Immature natural killer cell (primary cell): Measurements from ENCODE around the gene SINHCAF. TPM values are rescaled to one million over a fixed set of nuclear protein-coding genes. Genes with fewer than 3 reads are reported as not detected.

Source experiments
- DNase-seq, 3 donors: peaks; one replicate each; pipeline ENCODE4 v3.0.0; 2022; ENCODE audit warnings: mixed read lengths in 1 of 3
- H3K27ac Mint-ChIP-seq, 6 donors: one replicate each; pipeline ENCODE4 v1.8.0; 2020; ENCODE audit warnings: mixed read lengths in 6 of 6, mild to moderate bottlenecking in 5 of 6, inconsistent platforms in 4 of 6, moderate library complexity in 3 of 6
- H3K27me3 Mint-ChIP-seq, 3 donors: one replicate each; pipeline ENCODE4 v1.8.0; 2020 to 2021; ENCODE audit warnings: low read depth in 3 of 3, mild to moderate bottlenecking in 3 of 3, mixed read lengths in 3 of 3, moderate library complexity in 3 of 3, inconsistent platforms in 1 of 3
- H3K36me3 Mint-ChIP-seq, 3 donors: one replicate each; pipeline ENCODE4 v1.8.0; 2020; ENCODE audit warnings: mixed read lengths in 3 of 3, inconsistent platforms in 2 of 3, mild to moderate bottlenecking in 2 of 3
- H3K4me1 Mint-ChIP-seq, 2 donors: one replicate each; pipeline ENCODE4 v1.8.0; 2020; ENCODE audit warnings: inconsistent platforms in 2 of 2, mild to moderate bottlenecking in 2 of 2, mixed read lengths in 2 of 2, moderate library complexity in 1 of 2
- H3K4me3 Mint-ChIP-seq, 5 donors: one replicate each; pipeline ENCODE4 v1.8.0; 2020; ENCODE audit warnings: mild to moderate bottlenecking in 5 of 5, mixed read lengths in 5 of 5, inconsistent platforms in 3 of 5, moderate library complexity in 3 of 5
- H3K9me3 Mint-ChIP-seq, 6 donors: one replicate each; pipeline ENCODE4 v1.8.0; 2020; ENCODE audit warnings: mild to moderate bottlenecking in 6 of 6, mixed read lengths in 6 of 6, inconsistent platforms in 4 of 6, moderate library complexity in 3 of 6
- polyA plus RNA-seq, 3 donors: library from polyadenylated mRNA; unstranded; fragments of 300-500 nt; fragmentation: Illumina TruSeq; gene quantifications; one replicate each; pipeline ENCODE4 v1.2.3, GENCODE V29; 2021

The SINHCAF gene
- polyA plus RNA-seq, 3 donors from 2014 or later, result 36.8 to 45.7 (median 41.9) TPM

DNA sequence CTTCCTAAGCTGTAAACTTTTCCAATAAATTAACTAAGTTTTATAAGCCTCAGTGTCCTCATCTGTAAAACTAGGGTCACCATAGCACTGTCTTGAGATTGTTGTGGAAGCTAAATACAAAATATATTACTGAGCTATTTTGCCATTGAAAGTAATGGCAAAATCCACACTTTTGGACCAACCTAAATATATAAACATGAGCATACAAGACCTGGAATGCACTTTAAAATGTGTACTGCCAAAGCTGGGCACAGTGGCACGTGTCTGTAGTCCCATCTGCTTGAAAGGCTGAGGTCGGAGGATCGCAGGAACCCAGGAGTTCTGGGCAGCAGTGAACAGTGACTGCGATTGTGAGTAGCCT, 29.8 kb upstream of the SINHCAF start:
- H3K4me1 Mint-ChIP-seq, result no peaks in the 10 kb centered on the region
- H3K36me3 Mint-ChIP-seq, result no peaks in the 10 kb centered on the region
- no peak overlapping the region for H3K4me3 Mint-ChIP-seq
- no peak overlapping the region for H3K27ac Mint-ChIP-seq
- H3K9me3 Mint-ChIP-seq, result no peaks in the 10 kb centered on the region
- no peak for DNase-seq
- H3K27me3 Mint-ChIP-seq, result peaks cover 0 to 2% (median 1%) of the 10 kb centered on the region in 3 donors

DNA sequence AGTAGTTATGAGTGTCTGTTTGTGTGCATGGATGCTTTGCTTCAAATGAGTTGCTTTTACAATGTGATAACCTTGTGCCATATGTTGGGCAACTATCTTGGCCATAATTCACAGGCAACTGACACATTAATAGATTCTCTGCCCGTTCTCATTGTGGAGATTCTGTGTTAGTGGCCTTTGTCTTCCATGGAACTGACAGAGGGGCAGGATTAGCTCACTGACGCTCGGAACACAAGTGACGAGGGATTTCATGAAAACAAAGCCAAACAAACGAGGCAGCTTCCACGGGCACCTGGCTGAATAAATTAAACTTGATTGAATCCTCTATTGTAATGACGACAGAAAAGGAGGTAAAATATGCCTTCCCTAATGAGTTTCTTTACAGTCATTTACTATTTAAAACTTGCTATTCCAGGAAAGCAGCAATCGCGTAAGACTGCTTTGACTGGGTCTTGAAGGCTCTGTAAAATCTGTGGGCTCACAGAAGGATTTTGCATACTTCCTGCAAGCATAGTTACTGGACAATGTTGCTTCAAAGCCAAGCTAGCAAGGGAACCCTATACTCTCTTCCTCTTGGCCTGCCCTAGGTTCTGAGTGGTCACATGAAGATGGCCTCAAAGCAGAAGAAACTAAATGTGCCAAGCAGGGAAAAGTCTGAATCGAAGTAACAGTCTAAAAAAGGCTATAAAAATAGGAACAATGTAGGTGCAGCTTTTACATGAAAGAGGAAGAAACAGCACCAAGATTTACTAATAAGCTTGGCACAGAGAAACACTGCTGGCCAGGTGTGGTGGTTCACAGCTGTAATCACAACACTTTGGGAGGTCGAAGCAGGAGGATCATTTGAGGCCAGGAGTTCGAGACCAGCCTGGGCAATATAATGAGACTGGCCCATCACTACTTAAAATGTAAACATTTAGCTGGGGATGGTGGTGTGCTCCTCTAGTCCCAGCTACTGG, 28.1 kb upstream of the SINHCAF start:
- Mint-ChIP-seq H3K36me3 (no peaks in the 10 kb centered on the region), H3K27me3 (peaks cover 1 to 5% (median 2%) of the 10 kb centered on the region in 3 donors), H3K4me3 (no peak overlapping the region), H3K4me1 (no peaks in the 10 kb centered on the region), H3K27ac (no peak overlapping the region), H3K9me3 (no peaks in the 10 kb centered on the region)
- no peak for DNase-seq

DNA sequence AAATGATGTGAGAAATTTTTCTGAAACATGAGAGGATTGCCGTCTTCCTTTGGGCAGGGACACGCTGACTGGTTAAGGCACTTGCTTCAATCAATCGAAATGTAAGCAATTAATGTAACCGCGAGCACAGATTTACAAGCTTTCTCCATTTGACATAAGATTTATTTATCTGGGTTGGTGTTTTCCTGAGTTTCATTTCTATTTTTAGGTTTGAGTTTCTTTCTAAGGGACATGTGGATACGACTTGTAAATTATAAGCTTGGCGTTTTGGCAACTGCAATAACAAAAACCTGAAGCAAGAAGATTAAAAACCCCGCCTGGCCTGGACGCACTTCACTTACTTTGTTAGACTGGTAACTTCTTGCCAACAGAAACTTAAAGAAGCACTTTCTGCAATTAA, 20.3 kb upstream of the SINHCAF start:
- H3K4me1 Mint-ChIP-seq, result no peaks in the 10 kb centered on the region
- DNase-seq, result no peak

DNA sequence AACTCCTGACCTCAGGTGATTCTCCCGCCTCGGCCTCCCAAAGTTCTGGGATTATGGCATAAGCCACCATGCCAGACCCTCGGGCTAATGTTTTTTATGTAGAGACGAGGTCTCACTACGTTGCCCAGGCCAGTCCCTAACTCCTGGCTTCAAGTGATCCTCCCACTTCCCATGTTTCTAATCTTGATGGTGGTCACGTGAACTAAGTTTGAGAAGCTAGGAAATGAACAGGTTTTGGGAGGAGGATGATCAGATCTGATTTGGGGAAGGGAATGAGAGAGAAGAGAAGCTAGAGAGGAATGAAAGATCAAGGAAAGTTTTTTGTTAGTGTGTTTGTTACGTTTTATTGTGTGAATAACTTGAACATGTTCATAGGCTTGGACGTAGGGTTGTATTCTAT, 17.2 kb upstream of the SINHCAF start:
- H3K4me3 Mint-ChIP-seq, result no peak overlapping the region
- no peak for DNase-seq
- H3K36me3 Mint-ChIP-seq, result no peaks in the 10 kb centered on the region
- H3K27ac Mint-ChIP-seq, result no peak overlapping the region
- peaks cover 0 to 2% (median 0%) of the 10 kb centered on the region in 3 donors for H3K27me3 Mint-ChIP-seq
- H3K4me1 Mint-ChIP-seq, result no peaks in the 10 kb centered on the region
- no peaks in the 10 kb centered on the region for H3K9me3 Mint-ChIP-seq

More for the DNA sequence above, 20.3 kb upstream of the SINHCAF start:
- Mint-ChIP-seq H3K4me3 (no peak overlapping the region), H3K9me3 (no peaks in the 10 kb centered on the region), H3K27me3 (peaks cover 1 to 5% (median 2%) of the 10 kb centered on the region in 3 donors), H3K27ac (no peak overlapping the region), H3K36me3 (no peaks in the 10 kb centered on the region)

DNA sequence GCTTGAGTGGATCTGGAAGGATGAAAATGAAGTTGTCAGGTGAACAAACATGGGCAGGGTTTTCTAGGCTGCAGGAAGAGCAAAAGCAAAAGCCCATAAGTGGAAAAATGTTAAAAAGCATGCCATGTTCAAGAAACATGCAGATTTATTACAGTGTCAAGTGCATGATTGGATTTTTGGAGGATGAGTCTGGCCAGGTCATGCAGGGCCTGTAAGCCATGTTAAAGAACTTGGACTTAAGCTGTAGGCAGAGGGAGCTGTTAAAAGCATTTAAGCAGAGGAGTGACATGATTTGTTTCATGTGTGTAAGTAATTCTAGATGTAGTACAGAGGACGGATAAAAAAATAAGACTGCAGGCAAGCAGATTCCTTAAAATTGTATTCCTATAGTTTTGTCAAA, 16.3 kb upstream of the SINHCAF start:
- Mint-ChIP-seq H3K27ac (no peak overlapping the region), H3K27me3 (no peaks in the 10 kb centered on the region), H3K4me3 (no peak overlapping the region), H3K4me1 (no peaks in the 10 kb centered on the region), H3K36me3 (no peaks in the 10 kb centered on the region), H3K9me3 (no peaks in the 10 kb centered on the region)
- no peak for DNase-seq

DNA sequence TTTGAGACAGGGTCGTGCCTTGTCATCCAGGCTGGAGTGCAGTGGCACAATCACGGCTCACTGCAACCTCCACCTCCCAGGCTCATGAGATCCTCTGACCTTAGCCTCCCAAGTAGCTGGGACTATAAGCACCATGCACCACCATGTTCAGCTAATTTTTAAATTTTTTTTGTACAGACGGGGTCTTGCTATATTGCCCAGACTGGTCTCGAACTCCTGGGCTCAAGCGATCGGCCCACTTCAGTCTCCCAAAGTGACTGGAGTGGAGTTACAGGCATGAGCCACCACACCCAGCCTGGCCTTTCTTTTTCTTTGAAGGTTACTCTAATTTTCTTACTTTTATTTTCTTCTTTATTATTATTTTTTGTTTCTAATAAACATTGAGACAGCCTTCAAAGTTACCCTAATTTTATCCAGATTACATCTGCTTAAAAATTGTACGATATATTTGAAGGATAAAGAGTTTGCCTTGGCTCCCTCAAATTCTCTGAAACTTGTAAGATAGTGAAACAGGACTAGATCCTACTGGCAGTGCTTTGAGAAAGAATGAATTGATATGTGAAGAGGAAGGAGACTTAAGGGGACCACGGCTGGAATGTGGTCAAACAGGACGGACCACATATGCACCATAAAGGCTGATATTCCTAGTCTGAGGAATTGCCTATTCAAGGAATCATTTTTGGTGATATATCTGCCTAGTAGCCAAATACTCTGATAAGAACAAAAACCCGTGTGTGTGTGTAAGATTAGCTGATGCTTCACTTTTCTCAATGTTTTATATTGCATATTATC, 14.1 kb upstream of the SINHCAF start:
- Mint-ChIP-seq H3K27ac (no peak overlapping the region), H3K27me3 (no peaks in the 10 kb centered on the region), H3K9me3 (no peaks in the 10 kb centered on the region), H3K4me3 (no peak overlapping the region), H3K36me3 (no peaks in the 10 kb centered on the region), H3K4me1 (no peaks in the 10 kb centered on the region)
- no peak for DNase-seq

DNA sequence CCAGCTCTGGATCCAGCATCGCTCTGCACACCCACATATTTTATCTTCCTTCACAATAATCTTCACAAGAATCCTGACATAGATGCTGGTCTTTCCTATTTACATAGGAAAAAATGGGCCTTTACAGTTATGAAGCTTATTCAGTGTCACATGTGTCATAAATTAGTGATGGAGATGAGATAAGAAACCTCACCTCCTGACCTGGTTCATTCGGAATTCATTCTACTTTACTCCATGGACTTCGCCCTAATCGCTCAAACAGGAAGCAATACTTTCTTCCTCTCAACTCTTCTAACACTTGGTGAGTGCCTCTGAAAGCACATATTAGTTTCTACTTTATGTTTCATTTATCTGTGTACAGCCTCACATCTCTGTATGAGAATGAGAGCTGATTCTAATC, 12.0 kb upstream of the SINHCAF start:
- Mint-ChIP-seq H3K4me1 (no peaks in the 10 kb centered on the region), H3K9me3 (no peaks in the 10 kb centered on the region), H3K36me3 (no peaks in the 10 kb centered on the region), H3K4me3 (no peak overlapping the region), H3K27ac (no peak overlapping the region), H3K27me3 (peaks cover 0 to 2% (median 2%) of the 10 kb centered on the region in 3 donors)
- no peak for DNase-seq

DNA sequence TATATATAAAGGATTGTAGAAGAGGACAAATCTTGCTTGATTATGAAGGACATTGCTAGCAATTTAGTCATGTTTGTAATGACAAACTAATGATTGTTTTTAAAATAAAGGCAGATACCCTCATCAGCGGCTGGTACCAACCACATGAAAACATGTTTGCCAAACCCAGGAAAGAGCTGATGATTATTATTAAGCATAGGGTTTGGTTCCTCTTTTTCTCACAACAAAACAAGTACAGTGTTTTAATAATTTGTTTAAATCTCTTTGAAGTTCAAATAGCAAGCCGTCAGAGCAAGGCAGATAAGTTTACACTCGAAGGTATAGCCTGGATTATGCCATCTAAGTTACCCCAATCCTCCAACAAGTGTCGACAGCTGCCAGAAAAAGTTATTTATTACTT, 5.3 kb upstream of the SINHCAF start:
- no peak overlapping the region for H3K27ac Mint-ChIP-seq
- H3K9me3 Mint-ChIP-seq, result no peaks in the 10 kb centered on the region
- peaks cover under 1 to 2% (median 2%) of the 10 kb centered on the region in 3 donors for H3K27me3 Mint-ChIP-seq
- H3K36me3 Mint-ChIP-seq, result no peaks in the 10 kb centered on the region
- no peak for DNase-seq
- peaks cover 4 to 12% of the 10 kb centered on the region in 2 donors for H3K4me1 Mint-ChIP-seq
- no peak overlapping the region for H3K4me3 Mint-ChIP-seq

DNA sequence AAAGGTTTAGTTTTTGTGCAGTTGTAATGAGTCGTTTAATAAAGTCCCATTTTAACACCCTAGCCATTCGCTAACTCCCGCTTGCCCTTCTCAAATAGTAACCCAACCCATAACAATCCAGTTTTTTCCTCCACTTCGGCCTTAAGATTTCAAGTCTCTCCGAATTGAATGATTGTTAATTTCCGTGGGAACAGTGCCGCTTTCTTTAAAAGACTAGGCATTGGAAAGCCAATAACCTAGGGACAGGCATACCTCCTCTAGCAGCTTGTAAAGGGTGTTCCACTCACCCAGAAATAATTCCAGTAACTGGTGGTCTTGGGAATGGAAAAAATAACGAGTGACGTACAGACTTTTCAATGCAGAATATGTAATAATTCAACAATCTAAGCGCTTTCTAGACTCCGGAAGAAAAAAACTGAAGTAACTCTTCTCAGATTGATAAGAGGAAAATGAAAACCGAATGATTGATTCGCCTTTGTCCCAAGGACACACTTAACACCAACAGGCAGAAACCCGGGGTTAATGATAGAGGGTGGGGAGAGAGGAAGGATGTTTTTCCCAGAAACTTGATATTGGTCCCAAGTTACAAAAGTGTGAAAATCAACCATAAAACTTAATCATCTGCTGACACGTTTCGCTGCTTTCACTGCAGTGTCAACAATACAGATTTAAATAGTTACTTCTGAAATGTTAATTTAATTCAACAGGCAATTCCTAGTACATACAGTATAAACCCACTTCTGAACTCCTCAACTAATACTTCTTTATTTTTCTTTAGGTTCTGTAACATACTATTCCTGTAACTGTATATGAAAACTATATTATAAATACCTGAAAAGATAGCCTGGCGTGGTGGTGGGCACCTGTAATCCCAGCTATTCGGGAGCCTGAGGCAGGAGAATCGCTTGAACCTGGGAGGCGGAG, 1.0 kb upstream of the SINHCAF start:
- H3K27ac Mint-ChIP-seq, result peak overlapping the region; percentile 90 to 97 (median 92)

DNA sequence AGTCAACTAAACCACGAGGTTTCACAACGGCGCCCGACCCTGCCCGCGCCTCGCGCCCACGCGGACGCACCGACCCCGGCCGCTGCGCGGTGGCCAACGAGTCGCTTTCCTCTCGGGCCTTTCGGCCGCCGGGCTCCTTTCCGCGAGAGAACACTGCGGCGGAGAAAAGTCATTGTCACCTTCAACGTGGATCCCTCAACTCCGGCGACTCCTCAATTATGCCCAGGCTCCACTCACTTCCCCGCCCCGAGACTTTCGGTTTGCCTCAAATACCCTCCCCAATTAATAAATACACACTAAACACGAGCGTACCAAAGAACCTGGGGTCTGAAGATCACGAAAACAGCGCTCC, 450 bp downstream of the SINHCAF start:
- Mint-ChIP-seq H3K27me3 (peaks cover 14 to 20% (median 15%) of the 10 kb centered on the region in 3 donors), H3K9me3 (no peaks in the 10 kb centered on the region), H3K27ac (peak overlapping the region; percentile 90 to 97 (median 92)), H3K4me1 (peaks cover 26 to 47% of the 10 kb centered on the region in 2 donors), H3K4me3 (peak overlapping the region; percentile 94 to 99 (median 95)), H3K36me3 (no peaks in the 10 kb centered on the region)
- no peak for DNase-seq

More for the DNA sequence above, 1.0 kb upstream of the SINHCAF start:
- Mint-ChIP-seq H3K36me3 (no peaks in the 10 kb centered on the region), H3K4me3 (peak overlapping the region; percentile 94 to 99 (median 95)), H3K9me3 (no peaks in the 10 kb centered on the region), H3K27me3 (peaks cover 14 to 18% (median 15%) of the 10 kb centered on the region in 3 donors), H3K4me1 (peaks cover 25 to 36% of the 10 kb centered on the region in 2 donors)
- DNase-seq, result no peak

DNA sequence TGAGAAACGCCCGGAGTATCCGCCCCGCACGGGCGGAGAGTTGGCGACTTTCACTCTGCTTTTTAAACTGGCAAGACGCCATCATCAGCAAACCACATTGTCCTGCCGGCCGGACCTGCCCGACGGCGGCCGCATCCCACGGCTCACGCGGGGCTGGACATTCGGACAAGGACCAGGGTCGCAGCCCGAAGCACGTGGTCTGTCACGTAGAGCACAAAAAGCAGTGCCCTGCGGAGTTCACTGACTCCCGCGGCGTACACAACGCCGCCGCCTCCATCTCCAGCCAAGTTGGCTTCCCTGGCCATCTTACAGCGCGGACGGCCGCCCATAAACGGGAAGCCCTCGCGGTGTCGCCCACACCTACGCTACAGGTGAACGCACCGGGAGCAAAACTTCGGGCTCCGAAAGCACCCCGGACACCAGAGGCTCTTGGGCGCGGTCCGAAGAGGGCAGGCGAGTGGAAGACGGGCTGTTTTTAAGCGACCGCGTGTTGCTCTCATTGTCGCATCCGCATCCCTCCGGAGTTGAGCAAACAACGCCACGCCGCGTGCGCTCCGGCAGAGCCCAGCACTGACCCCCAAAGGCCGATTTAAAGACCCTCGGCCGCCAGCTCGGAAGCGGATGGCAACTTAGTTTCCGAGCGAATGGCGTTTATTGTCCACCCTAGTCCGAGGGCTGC, 966 bp downstream of the SINHCAF start:
- peak overlapping the region; percentile 94 to 99 (median 95) for H3K4me3 Mint-ChIP-seq
- H3K9me3 Mint-ChIP-seq, result no peaks in the 10 kb centered on the region
- H3K27me3 Mint-ChIP-seq, result peaks cover 14 to 20% (median 15%) of the 10 kb centered on the region in 3 donors
- peak overlapping the region; percentile 81 to 94 (median 90) for H3K27ac Mint-ChIP-seq
- no peaks in the 10 kb centered on the region for H3K36me3 Mint-ChIP-seq
- DNase-seq, result peak; percentile 39 to 52 (median 47)
- H3K4me1 Mint-ChIP-seq, result peaks cover 27 to 52% of the 10 kb centered on the region in 2 donors

DNA sequence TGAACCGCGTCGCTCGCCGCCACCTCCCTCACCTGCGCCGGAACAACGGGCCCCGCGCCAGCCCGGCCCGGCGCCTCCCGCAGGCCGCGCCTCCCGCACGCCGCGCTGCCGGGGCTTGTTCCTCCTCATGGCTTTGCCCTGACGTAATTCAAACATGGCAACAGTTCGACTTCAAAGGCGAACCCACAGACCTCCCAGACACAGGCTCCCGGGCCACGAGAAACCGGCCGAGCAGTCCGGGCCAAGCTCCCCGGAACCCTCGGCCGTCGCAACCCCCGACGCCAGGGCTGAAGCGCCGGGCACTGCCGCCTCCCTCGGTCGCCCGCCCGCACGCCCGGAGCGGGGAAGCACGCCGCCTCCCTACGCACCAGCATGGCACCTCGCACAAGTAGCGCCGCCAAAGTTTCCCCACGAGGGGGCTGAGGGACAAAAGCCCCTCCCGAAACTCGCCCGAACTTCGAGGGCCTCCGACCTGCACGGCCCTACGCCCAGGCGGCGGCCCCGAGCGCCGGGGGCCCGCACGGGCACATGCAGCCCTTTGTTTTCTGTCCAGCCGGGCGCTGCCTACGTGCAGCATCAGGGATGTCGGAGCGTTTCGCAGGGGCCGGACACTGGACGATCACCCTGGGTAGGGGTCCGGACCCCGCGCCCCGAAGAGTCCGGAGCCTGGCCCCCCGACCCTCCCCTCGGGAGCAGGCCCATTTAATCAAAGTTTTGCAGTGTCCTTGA, 1.7 kb downstream of the SINHCAF start:
- H3K27ac Mint-ChIP-seq, result peak overlapping the region; percentile 82 to 96 (median 94)
- peak; percentile 74 to 76 (median 76) for DNase-seq
- peak overlapping the region; percentile 94 to 99 (median 95) for H3K4me3 Mint-ChIP-seq
- peaks cover 14 to 22% (median 15%) of the 10 kb centered on the region in 3 donors for H3K27me3 Mint-ChIP-seq
- H3K36me3 Mint-ChIP-seq, result no peaks in the 10 kb centered on the region
- peaks cover 33 to 59% of the 10 kb centered on the region in 2 donors for H3K4me1 Mint-ChIP-seq
- no peaks in the 10 kb centered on the region for H3K9me3 Mint-ChIP-seq
